HG03175 (cell line): ENCODE measurements around the gene TP63.
A peak's percentile ranks its signal among the peaks of the same experiment; 100 is the strongest.

Experiments used
- ATAC-seq: cut with Tn5 transposase; IDR thresholded peaks from one replicate; pipeline ENCODE4 v1.9.1; 2021; ENCODE audit warnings: mild to moderate bottlenecking, moderate library complexity; ENCODE audit not compliant: unreplicated experiment

The TP63 gene

DNA sequence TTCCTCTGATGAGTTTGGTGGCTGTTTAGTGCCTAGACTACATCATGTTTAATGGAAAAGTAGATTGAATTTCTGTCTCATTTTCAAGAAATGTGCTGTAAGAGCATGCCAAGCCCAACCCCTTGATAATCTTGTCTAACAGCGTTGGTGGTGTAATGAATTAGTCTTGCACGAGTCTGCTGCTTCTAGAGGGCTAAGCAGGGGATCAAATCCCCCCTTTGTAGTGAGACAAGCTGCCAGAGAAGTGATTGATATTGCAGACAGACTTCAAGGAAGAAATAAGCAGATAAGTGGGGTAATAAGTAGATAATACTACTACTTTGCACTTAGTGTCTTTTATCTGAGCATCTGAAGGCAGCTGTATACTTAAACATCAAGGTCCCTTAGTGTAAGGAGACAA is 141.4 kb downstream of the TP63 start:
- no peak for ATAC-seq

DNA sequence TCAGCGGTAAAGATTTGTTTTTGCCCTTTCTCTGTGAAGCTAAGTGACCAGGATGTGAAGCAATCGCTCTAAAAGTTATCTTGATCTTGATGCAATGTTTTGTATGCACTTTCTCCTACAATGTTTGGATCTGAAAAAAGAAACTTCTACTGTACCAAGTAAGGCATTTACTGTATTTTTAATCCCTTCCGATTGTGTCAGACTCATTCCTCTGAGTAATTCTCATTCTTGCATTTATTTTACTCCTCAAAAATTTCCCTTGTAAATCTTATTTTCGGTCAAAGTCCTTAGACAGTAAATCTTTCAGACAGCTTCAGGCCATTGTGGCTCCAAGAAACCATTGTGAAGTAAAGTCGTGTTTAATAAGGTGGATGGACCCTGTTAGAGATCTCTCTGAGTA is 141.9 kb downstream of the TP63 start:
- ATAC-seq, result no peak

DNA sequence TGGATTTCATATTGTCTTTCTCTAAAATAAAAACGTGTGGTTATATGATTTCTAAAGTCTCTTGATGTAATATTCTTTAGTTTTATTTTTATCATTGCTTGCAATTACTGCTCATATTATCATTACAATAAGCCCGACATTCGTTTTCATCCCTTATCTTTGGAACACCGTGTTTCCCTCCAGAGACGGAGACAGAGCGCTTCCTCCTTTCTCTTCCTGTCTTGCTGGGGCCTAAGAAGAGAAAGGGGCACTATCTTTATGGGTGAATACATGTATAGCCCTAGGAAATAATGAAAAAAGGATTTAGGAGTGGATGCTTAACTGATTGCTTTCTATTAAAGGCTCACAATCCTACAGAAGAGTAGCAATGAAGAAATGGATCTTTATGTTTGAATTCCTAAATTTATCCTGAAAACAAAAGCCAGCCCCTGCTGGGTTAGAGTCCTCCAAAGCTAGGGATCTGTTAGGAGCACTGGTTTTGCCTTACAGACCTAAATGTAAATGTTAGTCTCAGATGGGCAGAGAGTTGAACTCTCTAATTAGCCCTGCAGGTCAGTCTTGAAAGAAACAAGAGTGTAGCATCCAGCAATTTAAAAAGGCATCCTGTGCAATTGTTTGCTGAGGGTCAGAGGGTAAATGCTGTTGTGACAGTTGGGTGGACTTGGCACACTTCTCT is 145.1 kb downstream of the TP63 start:
- no peak for ATAC-seq

DNA sequence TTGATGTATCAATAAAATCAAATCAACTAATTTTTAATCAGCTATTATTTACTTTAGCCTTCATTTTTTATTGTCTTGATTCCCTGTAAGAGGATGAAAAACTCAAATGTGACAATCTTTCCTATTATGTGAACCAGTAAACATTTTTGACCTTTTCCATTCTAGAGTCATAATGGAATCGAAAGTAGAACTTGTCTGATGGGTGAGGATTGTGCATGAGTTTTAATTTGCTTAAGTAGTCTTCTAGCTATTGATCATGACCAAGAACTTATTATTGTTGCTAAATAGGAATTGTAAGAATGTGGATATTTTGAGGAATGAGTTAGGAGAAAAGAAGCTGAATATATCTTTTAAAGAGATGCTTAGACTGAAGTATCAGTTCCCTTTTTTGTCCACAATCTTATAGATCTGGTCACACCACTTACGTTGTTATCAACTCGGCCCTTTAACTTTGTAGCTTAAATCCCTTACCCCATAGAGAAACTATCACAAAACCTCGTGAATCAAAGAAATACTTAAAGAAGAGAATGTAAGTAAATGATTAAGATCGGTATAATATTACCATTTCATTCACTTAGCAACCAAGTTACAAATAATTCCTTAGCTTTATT is 147.3 kb downstream of the TP63 start:
- ATAC-seq, result peak; percentile 72

DNA sequence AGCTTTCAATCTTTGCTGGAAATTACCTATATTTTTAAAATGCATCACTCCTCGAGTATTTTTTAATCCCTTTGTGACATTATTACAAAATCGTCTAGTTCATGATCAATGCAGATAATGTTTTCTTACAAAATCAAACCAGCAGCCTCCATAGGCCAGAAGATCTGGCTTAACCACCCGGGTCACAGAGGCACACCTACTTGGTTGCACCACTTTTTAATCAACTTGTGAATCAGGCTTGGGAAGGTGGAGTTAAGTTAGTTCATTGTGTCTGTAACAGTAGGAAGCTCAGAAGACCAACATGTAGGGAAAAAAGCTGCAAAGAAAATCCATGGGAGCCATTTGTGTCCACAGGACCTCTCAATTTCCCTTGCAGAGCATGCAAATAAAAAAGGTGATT is 148.0 kb downstream of the TP63 start:
- no peak for ATAC-seq

DNA sequence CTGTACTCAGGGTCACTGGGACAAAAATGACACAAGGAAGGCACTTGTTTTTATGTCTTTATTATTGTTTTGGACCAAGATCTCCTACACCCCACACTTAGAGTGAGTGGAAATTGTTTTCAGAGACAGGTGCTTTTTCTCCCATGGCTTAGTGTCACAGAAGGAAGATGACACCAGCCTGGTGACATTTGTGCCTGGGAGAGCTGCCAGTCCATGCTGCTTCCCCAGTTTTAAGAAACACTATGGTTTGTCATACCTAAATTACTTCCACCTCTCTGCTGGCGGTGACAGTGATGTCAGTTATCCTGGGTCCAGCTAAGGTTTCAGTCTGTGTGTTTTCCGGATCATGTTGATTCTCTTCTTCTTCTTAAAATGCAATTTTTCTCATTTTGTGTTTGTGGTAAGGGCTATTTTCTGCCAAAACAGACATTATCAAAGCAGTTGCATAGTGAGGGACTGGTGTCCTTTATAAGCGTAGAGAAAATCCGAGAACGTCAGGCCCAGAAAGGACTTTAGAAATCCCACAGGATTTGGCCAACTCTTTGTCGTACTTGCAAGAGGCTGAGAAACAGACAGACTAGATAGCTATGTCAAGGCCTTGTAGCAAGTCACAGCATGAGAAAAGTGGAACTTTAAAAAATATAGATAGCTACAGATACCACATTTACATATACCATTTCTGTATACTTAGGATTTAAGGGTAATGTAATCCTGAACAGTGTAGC is 149.5 kb downstream of the TP63 start:
- ATAC-seq, result no peak

DNA sequence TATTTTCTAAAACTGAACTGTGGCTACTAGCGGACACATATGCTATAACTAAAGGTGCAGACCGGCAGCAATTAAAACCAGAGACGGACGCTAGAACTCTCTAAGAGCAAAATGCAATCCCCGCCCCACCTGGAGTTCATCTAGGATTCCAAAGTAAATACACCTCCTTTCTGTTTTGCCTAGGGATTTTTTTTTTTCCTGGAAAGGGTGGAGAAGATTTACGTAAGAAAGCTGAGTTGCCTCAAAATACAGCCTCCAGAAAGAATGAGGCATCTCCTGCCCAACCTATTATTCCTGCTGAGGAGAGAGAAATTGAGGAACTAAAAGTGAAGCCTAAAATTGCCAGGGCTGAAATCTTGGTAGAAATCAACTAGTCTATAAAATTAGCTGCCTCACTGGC is 150.2 kb downstream of the TP63 start:
- ATAC-seq, result no peak

DNA sequence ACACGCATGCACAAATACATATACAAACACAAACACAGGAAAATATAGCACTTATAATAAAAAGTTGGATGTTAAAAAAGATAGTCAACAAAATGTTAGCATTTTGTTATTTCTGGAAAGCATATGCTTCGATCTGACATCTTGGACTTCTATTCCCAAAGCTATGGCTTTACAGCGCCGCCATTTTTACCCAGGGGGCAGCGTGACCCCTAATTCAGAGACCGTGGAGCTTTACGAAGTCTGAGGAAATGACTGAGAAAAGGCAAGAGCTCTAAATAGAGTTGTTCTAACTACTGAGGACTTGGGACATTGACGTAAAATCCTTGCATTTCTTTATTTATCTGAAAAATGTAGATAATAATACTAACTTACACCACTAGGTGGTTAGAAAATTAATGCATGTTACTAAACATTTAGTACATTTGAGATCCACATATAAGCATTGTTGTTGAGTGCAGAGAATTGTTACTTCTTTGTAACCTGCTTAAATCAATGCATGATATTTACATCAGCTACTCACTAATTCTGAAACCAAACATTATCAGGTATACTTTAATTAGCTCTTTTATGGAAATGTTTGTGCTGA is 155.4 kb downstream of the TP63 start:
- no peak for ATAC-seq

DNA sequence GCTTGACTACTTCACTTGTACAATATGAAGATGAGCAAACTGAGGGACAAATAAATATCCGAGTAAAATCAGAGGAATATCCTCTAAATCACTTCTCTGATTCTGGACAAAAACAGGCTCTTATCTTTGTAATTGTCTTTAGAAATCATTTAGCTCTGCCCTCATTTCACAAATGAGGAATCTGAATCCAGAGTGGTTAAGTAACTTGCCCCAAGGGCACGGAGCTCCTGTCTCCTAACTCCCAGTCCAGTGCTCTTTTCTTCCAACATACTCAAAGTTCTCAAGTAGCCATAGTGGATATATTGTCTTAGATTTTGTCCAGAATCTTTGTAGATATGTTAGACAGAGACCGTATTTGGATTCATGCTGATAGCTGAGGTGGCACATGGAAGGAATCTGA is 156.0 kb downstream of the TP63 start:
- no peak for ATAC-seq

DNA sequence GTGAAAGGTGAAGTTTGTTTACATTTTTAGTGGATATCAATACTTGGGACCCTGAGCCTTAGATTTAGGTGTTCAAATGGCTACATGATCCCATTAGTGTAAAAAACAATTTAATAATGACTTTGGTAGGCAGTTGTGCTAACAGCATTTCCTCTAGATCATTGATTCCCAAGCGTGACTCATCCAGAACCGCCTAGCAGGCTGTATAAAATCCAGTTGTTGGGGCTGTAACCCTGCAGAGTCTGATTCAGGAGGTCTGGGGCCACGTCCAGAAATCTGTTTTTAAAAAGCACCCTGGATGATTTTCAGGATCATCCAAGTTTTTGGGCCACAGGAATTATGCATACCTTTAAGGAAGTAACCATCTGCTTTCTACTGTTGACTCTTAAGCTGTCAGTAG is 156.4 kb downstream of the TP63 start:
- no peak for ATAC-seq

DNA sequence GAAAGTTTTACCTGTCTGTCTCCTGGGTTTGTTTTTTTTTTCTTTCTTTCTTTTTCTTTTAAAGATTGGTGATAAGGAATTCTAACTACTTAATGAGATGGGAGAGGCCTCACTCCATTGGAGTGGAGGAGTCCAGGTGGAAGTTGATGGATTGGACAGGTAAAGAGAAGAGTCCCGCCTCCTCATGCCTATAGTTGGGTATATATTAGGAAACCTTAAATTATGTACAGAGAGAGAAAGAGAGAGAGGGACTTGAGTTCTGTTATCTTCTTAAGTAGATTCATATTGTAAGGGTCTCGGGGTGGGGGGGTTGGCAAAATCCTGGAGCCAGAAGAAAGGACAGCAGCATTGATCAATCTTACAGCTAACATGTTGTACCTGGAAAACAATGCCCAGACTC is 158.2 kb downstream of the TP63 start:
- no peak for ATAC-seq

DNA sequence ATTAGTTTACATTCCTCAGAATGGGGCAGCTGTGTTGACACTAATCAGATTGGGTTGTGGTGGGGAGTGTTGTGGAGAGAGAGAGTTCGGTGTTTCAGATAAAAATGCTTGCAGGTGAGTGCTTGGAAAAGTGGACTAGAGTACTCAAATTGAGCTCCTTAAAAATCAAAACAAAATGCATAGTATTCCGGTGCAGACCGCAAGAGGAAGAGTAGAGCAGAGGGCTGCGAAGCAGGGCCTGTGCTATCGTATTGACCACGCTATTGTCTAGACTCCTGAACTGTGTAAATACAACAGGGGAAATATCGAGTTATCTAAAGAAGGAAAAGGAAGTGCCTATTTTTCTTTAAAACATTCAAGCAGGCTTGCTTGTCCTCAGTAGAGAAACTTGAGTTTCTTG is 159.5 kb downstream of the TP63 start:
- ATAC-seq, result no peak

DNA sequence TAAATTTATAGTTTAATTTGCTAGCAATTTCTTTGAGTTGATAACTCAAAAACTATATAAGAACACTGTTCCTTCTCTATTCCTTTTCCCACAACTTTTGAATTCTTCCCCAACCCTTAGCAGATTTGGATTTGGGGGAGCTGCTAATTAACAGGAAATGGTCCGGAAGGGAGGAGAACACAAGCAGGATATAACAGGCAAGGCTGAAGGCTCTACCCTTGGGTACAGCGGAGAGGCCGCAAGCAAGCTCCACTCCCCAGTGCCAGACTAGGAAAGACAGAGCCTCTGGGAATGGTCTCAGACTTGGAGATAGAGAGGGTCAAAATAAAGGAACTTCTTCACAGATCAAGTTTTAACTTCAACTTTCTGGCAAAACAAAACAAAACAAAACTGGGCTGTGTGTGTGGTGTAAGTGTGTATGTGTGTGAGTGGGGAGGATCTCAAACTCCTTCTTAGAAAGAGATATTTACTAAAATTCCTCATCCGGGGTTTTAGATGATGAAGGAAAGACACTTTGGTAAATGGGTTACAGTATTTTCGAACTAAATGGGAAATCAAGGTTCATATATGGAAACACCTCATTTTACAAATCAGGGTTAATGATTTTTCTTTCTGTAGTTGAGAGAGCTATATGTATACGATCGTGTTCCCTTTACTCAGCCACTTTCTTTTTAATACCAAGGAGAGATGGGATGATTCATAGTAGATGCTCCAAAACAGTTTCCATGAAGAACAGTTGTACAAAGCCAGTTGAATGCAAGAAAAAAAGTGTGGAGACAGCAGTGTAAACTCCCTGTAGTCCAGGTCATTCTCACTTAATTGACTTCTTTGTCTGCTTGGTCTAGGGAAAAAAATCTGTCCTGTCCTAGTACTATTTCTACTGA is 161.1 kb downstream of the TP63 start:
- ATAC-seq, result no peak

DNA sequence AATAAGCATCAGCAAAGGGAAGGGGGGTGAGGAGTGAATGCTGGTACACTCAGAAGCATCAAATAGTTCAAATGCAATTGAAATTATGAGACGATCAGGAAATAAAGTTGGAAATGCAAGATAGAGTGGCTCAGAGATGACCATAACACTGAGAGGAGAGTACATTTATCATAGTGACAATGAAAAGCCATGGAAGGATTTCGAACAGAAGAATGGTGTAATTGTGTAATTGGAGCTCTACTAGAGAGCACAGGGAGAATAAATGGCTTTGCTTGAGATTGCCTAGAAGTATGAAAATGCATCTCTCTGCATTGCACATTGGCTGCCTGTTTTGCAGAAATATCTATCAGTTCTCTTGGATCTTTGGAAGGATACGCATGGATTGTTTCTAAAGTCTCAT is 163.3 kb downstream of the TP63 start:
- no peak for ATAC-seq

DNA sequence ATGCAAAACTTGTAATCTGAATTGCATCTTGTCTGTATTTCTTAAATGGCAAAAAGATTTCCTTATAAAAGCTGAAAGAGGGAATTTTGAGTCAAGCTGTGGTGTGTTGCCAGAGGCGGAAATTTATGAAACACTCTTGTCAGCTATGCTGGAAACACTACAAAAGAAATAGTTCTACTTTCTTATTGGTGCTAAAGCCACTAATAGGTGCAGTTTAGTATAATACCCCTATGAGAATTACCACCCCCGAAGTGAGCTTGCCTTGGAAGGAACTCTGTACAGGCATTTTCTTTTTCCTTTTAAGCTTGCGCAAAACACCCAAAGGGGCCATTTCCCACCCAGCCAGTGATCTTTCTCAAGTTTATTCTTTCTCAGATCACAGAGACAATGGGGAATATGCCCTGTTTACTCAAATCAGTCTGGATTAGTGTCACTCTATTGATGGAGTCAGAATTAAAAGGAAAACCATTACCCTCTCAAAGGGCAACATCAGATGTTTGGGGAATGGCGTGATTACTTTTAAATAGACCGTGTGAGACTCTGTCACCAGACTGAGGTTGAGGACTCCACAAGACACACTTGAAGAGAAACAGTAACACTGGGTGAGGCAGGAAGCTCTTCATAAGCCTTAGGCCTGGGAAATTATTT is 166.0 kb downstream of the TP63 start:
- ATAC-seq, result no peak

DNA sequence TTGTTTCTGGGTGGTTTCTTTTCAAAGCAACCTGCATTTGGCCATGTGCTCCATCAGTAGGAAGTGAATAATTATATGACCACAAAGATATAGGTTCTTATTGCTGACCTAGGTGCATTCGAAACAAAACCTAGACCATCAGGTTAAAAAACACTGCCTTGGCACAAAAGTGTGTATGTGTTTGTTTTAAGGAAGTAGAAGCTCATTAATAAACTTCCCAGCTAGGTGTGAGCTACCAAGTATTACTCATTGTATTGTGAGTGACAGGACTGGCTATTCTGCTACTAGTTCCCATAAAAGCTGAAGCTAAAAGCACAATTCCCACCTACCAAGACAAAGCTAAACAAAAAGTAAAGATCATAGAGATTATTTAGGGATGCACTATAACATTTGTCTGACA is 168.2 kb downstream of the TP63 start:
- ATAC-seq, result no peak

DNA sequence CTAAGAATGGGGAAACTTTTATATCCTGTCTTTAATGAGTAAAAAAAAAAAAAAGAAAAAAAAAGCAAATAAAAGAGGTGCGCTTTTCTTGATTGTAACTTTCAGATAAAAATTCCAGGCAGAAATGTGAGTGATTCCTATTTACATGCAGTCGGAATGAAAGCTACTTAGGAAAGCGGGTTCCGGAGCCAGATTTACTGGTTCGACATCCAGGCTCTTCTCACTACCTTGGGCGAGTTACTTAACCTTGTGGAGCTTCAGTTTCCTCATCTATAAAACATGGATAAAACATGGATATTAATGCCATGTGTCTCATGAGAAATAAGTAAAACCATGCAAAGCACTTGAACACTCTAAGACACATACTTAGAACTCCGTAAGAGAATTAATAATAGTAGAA is 169.2 kb downstream of the TP63 start:
- no peak for ATAC-seq

DNA sequence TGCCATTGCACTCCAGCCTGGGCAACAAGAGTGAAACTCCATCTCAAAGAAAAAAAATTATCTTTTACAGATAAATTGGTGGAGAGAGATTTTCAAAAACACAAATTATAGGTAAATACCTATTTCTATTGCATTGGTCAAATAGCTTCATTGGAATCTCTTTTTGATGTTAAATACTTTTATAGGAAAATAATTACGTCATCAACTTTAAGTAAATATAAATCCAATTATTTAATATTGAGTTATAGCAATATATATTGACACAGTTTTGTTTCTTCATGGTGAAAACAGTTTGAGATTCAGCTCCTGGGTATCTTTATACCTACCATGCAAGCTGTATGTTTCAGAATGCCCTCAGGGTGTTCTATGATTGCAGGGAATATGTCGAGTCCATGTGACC is 172.1 kb downstream of the TP63 start:
- ATAC-seq, result no peak

DNA sequence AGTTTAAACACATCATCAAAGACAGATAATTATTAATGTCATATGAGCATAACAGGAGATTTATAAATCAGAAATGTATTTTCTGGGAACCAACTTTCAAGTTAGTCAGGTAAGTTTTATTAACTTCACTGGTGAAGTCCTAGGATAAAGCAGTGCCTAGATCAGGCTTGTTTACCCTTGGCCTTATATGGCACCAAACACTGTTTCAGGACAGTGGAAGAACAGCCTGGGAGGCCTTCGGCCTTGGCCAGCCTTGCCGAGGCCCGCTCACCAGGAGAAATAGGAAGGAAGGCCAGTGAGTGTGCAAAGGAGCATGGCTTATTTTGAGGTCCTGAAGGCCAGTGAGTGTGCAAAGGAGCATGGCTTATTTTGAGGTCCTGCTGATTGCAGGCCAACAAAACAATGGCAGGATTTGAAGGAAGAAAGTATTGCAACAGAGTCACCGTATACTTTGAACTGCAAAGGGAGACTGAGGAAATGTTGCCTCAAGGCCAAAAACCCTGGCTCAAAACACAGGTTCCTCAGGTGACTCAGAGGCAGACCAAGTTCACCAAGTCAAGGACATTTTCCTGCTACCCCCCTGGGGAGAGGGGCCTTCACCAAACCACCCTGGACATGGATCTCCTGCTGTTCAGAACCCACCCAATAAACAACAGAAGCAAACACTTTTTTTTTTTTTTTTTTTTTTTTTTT is 174.3 kb downstream of the TP63 start:
- ATAC-seq, result no peak
